Activated T-cell treated with anti-CD3 and anti-CD28 coated beads, Interleukin-2, amount 50 U/mL, for 1 hour (primary cell): ENCODE data around the gene NIN.

Source experiments
- DNase-seq: peaks from one replicate; pipeline ENCODE4 v3.0.0-alpha.2; 2020

Gene NIN

DNA sequence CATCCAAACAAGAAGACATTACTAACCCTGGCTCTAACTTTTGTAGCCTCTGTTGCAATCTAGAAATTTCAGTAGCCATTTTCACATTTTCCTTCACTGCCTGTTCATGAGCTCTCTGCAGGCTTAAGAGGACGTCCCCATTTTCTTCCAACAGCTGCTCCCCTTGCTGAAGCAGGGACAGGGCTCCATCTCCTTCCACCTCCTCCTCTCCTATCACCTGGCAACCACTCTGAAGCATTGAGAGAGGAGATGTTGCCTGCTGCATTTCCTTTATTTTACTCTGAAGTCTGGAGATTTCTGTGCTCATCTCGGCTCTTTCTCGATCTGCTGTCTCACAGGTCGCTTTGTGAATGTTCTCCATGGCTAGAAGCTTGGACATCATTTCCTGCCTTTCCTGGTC is 73.3 kb downstream of the NIN start:
- DNase-seq, result no peak

DNA sequence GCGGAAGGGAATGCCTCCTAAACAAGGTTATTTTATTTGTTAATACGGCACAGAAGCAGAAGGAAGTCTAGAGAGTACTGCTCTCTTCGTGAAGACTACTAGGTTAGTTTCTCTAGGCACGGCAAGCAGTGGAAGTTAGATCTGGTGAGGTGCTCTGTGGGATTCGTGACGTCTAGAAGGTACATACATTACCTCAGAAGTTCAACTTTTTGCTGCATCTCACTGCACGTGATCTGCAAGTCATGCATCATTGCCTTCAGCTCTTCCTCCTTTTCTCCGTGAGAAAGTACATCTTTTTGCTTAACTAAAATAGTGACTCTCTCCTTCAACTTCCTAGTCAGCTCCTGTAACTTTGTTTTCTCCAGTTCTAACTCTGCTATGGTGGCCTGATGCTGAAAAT is 74.7 kb downstream of the NIN start:
- no peak for DNase-seq

GRCh38 chr14:50750323-50750722 is 80.6 kb downstream of the NIN start:
- DNase-seq, result no peak

DNA sequence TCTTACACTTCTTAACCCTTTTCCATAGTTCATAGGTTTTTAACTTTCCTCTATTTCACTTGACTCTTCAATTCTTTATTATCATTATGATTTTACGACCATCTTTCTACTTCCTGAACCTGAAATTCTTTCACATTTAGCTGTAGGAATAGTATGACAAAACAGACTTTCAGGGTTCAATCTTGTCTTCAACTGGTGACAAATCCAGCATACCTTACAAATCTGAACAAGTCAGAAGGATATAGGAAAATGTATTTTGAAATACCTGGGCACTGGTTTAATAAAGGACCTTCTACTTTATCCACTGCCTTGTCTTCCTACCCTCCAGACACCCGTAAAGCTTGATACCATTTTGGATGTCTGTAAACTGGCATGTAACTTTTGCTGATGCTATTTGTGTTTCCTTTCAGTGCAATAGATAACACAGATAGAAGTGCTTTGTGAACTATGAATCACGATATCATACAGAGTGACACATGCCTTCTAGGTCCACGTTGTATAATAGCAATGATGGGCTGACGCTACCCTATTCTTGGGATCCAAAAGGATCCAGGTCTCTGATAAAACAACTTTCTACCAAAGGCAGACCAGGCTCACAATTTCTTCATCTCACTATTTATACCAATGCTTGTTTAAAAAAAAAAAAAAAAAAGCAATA is 85.4 kb downstream of the NIN start:
- no peak for DNase-seq

DNA sequence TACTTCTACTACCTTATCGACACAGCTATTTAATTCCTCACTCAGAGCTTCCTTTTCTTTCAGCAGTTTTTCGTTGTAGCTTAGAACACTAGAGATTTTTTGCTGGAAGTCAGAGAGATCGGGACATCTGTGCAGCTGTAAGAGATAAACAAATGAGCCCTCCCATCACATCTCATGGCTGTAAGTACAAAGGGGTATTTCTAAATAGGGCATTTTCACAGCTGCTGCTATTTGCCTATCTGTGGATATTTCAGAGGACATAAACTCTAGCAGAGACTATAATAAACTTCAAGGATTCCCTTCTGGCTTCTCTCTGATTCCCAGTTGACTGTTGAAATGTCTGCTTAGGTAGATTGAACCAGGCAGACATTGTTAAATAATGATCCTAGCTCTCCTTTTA is 86.7 kb downstream of the NIN start:
- no peak for DNase-seq

DNA sequence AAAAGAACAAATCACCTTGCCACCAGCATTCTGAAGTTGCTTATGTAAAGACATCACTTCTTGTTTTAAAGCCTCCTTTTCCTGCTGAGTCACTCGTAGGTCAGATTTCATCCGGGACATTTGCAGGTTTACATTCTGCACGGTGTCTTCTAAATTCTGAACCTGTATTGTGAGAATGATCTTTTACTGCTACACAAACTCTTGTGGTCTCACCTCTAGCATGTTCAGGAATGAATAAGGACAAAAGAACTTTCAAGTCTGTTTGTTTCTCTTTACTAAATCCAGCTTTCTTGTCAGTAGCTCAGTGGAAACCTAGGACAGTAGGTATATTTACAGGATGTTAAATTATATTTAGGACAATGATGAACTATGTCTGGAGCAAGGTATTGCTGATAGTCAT is 89.4 kb downstream of the NIN start:
- no peak for DNase-seq

DNA sequence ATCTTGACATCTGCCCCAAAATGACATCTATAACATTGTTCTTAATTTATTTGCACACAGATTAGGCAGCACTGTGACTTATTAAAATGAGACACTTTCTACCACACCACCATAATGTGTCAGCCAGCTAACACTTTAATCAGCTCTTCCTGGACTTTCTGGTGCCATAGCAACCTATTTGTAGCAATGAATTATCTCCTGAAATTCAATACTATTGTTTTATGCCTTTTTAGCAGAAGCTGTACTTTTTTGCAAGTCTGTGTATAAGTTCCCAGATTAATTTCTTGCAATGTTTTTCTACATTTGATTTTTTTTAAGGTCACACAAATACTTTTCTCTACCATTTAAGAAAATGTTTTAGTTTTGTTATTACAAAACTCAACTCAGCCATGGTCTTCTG is 90.1 kb downstream of the NIN start:
- DNase-seq, result no peak

DNA sequence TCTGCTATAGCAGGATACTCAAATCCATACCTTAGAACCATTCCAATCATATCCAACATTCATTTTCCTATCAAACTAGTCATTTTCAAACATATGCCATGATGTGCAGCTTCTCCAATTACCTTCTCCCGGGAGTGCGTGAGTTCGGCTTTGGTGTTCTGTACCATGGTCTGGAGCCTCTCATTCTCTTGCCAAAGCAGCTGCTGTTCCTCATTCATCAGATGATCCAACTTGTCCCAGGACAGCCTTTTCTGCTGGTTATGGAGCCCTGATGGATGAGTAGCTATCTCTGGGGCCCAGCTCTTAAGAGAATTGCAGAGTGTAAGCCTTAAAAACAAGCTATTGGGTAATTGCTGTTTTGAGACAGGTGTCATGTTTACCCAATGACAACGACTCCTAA is 91.8 kb downstream of the NIN start:
- DNase-seq, result no peak

- no peak for DNase-seq
Observed at GRCh38 chr14:50736932-50737419, 94.0 kb downstream of the NIN start.

DNA sequence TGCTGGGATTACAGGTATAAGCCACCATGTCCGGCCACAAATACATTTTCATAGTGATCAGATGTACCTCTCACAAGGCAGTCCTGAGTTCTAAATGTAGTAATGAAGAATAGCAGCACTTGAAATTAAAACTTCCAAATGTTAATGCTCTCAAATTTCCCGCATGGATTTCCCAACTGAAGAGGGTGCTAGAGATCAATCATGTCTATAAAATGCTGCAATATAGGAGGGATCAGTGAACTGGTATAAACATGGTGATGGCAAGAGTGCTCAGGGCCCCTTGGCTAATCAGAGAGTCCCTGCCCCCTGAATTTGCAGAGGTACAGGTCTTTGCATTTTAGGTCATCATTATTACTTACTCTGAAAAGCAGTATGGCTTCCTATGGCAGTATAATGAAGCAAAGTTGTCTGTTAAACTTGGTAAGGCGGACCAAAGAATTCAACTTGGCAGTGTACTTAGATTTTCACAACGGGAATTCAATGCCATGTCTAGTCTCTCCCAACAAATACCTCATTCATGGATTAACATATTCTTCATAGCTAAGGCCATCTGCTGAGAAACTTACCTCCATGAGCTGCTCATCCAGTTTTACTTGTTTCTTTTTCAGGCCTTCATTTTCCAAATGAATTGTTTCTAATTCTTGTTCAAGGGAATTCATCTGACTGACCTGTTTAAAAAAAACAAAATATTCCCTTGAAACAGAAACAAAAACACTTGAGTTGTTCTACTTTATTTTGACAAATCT is 95.8 kb downstream of the NIN start:
- no peak for DNase-seq

- no peak for DNase-seq
Observed at GRCh38 chr14:50733494-50733893, 97.5 kb downstream of the NIN start.

- no peak for DNase-seq
Observed at GRCh38 chr14:50728836-50729235, 102.1 kb downstream of the NIN start.

- DNase-seq, result no peak
Observed at GRCh38 chr14:50726372-50727107, 104.4 kb downstream of the NIN start.

DNA sequence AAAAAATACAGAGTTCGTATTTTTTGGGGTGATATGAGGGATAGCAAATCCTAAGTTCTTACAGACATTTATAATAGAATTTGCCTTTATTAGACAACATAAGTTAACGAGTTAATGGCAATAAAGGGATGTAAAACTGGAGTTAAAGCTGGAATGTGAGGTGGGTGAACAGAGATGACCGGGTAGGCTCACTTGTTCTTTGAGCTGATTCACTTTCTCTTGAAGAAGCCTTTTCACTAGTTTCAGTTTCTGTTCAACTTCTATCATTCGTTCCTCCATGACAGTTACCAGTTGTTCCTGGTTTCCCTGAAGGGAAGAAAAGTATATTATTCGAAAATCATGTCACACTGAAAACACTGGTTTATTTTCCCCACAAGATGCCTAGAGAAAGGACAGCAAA is 105.2 kb downstream of the NIN start:
- DNase-seq, result no peak

DNA sequence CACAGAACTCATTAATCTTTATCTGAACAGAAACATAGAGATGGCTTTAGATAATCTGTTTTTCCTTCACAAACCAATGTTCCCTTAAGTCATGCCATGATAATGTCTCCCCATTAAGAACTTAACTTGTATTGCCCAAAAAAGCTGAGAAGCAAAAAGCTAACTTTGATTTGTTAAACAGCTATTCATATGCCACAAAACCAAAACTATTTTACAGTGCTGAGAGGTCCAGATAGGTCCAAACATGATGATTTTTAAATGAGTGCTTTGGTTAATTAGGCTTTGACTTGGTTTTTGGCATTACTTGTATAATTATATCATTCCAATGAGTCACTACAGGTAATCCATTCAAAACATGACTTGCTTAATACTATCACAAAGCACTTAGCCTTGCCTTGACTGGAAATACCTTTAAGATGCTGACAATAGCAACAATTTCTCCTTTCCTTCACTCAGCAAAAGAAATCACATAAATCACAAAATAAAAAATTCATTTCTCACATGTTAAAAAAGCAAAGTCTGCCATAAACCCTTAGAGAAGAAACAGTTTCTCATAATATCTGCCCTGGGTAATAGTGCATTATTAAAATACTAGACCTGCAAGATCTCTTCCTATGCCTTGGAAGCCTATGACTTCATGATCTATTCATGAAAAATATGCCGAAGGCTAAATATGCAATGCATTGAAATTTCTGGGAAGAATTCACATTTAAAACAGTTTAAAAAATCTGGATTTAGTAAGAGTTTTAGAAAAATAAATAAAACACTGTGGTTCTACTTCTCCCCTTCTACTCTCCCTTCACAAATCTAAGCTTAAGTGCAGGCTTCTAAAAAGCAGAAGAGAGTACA is 110.8 kb downstream of the NIN start:
- DNase-seq, result no peak

GRCh38 chr14:50718949-50719348 is 112.0 kb downstream of the NIN start:
- no peak for DNase-seq

- no peak for DNase-seq
Observed at GRCh38 chr14:50717811-50718210, 113.2 kb downstream of the NIN start.

- no peak for DNase-seq
Observed at GRCh38 chr14:50714450-50715073, 116.4 kb downstream of the NIN start.

DNA sequence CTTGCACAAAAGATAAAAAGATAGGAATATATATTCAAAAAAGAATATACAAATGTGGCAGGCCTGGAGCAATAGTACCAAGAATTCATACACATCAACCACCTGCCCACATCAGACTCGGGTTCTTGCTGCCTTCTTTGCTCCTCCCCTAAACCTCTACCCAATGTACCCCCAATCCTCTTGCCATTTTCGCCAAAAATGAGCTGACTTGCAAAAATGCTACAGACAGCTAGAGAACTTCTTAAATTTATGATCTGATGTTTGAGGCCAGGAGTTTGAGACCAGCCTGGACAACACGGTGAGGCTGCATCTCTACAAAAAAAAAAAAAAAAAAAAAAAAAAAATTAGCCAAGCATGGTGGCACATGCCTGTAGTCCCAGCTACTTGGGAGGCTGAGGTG is 119.9 kb downstream of the NIN start:
- no peak for DNase-seq

GRCh38 chr14:50705026-50705593 is 125.9 kb downstream of the NIN start:
- no peak for DNase-seq

DNA sequence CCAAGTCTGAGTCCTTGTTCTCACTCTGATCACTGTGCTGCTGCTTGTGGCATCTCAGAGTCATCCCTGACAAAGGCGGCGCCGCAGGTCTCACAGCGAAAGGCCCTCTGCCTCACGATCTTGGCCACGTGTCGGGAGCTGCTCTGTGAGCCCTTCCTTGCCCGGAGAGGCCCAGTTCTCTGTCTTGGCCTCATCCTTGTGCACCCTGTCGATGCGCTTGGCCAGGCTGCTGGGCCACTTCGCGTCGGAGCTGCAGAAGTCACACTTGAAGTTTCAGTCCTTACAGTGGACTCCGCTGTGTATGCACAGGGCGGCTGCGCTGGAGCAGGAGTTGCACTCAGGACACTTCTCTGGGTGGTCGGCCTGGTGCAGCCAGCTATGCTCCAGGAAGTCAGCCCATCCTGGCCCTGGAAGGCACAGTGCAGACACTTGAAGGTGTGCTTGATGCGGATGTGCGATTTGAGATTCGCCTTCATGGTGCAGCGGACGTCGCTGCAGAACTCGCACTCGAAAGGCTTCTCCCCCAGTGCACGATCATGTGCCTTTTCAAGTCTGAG is 126.4 kb downstream of the NIN start:
- no peak for DNase-seq
